Measurements from ENCODE around the gene LRP8. TPM values are rescaled to one million over a fixed set of nuclear protein-coding genes. Genes with fewer than 3 reads are reported as not detected.

LRP8 gene
- total and polyA plus RNA-seq, 5 donors from 2014 or later: 1.0 to 23.7 (median 2.5) TPM

DNA sequence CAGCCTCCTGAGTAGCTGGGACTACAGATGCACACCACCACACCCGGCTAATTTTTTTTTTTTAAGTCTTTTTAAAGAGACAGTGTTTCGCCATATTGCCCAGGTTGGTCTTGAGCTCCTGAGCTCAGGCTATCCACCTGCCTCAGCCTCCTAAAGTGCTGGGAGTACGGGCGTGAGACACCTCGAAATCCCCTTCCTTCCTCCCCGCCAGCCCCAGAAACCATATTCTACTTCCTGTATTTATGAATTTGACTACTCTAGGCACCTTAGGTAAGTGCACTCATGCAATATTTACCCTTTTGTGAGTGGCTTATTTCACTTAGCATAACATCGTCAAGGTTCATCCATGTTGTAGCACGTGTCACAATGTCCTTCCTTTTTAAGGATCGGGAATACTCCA is 6.9 kb upstream of the LRP8 start:
- peak overlapping the region in 2 of 3 donors; percentile 43 to 80 for H3K27ac Mint-ChIP-seq
- peaks cover 6% of the 10 kb centered on the region for H3K4me1 ChIP-seq (ENCODE audit: control insufficient read depth, insufficient read depth, low read length, poor library complexity, severe bottlenecking)
- no peak overlapping the region for H3K27ac ChIP-seq (ENCODE audit: insufficient read depth, low read length, poor library complexity, severe bottlenecking)
- H3K9me3 Mint-ChIP-seq: no peaks in the 10 kb centered on the region
- H3K4me1 Mint-ChIP-seq: peaks cover 5 to 18% (median 12%) of the 10 kb centered on the region in 4 donors
- no peaks in the 10 kb centered on the region for H3K36me3 Mint-ChIP-seq
- H3K4me3 Mint-ChIP-seq: peak overlapping the region in 3 of 4 donors; percentile 38 to 72 (median 44)
- H3K27me3 Mint-ChIP-seq: no peaks in the 10 kb centered on the region
- DNase-seq: peak in 1 of 3 donors; percentile 38
- no peaks in the 10 kb centered on the region for H3K27me3 ChIP-seq (ENCODE audit: control insufficient read depth, insufficient read depth, low read length)
- no peaks in the 10 kb centered on the region for H3K36me3 ChIP-seq (ENCODE audit: control insufficient read depth, insufficient read depth, low read length)
- peak in 1 of 2 donors; percentile 37 for ATAC-seq (ENCODE audit: low read depth in 2 of 2)
- no peaks in the 10 kb centered on the region for H3K9me3 ChIP-seq (ENCODE audit: control insufficient read depth in 2 of 2, low read length in 2 of 2)
- no peak overlapping the region for H3K4me3 ChIP-seq (ENCODE audit: low read depth, low read length)

DNA sequence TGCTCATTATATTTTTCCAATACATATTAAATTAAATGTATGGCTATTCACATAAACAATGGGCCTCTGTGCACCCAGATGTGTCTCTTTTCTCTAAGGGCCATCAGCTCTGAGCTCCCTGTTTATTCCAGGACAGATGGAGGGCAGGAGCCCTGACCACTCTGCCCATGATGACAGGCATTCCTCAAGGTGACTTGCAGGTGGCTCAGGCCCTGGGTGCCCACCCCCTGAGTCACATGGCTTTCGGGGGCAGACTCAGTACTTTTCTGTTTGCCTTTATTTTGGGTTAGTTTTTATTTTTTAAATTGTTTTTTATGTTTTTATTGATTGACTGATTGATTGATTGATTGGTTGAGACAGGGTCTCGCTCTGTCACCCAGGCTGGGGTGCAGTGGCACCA is 6.4 kb upstream of the LRP8 start:
- no peak for DNase-seq
- peak overlapping the region in 1 of 4 donors; percentile 72 for H3K4me3 Mint-ChIP-seq
- peaks cover 6% of the 10 kb centered on the region for H3K4me1 ChIP-seq (ENCODE audit: control insufficient read depth, insufficient read depth, low read length, poor library complexity, severe bottlenecking)

DNA sequence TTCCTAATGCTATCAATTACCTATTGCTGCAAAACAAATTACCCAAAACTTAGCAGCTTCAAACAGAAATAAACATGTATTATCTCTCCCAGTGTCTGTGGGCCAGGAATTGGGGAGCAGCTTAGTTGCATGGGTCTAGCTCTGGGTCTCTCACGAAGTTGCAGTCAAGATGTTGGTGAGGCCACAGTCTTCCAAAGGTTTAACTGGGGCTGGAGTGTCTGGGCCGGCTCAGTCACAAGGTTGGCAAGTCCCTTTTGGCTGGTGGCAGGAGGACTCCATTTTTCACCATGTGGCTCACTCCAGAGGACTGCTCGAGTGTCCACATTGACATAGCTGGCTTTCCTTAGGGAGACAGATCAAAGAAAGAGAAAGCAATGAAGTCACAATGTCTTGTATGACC is 5.0 kb upstream of the LRP8 start:
- Mint-ChIP-seq H3K27me3 (no peaks in the 10 kb centered on the region), H3K9me3 (no peaks in the 10 kb centered on the region), H3K4me1 (peaks cover 5 to 23% (median 14%) of the 10 kb centered on the region in 4 donors), H3K4me3 (peak overlapping the region in 1 of 4 donors; percentile 37), H3K36me3 (no peaks in the 10 kb centered on the region), H3K27ac (peak overlapping the region in 1 of 3 donors; percentile 5)
- H3K27me3 ChIP-seq (ENCODE audit: control insufficient read depth, insufficient read depth, low read length): no peaks in the 10 kb centered on the region
- no peaks in the 10 kb centered on the region for H3K9me3 ChIP-seq (ENCODE audit: control insufficient read depth in 2 of 2, low read length in 2 of 2)
- ATAC-seq (ENCODE audit: low read depth in 2 of 2) (no peak), DNase-seq (no peak)
- no peaks in the 10 kb centered on the region for H3K36me3 ChIP-seq (ENCODE audit: control insufficient read depth, insufficient read depth, low read length)
- H3K4me1 ChIP-seq (ENCODE audit: control insufficient read depth, insufficient read depth, low read length, poor library complexity, severe bottlenecking): peaks cover 11% of the 10 kb centered on the region
- no peak overlapping the region for H3K4me3 ChIP-seq (ENCODE audit: low read depth, low read length)
- no peak overlapping the region for H3K27ac ChIP-seq (ENCODE audit: insufficient read depth, low read length, poor library complexity, severe bottlenecking)

More for the DNA sequence above, 6.4 kb upstream of the LRP8 start:
- H3K27me3 Mint-ChIP-seq: no peaks in the 10 kb centered on the region
- H3K4me1 Mint-ChIP-seq: peaks cover 5 to 18% (median 12%) of the 10 kb centered on the region in 4 donors
- Histone ChIP-seq H3K4me3 (ENCODE audit: low read depth, low read length) (no peak overlapping the region), H3K9me3 (ENCODE audit: control insufficient read depth in 2 of 2, low read length in 2 of 2) (no peaks in the 10 kb centered on the region), H3K36me3 (ENCODE audit: control insufficient read depth, insufficient read depth, low read length) (no peaks in the 10 kb centered on the region), H3K27me3 (ENCODE audit: control insufficient read depth, insufficient read depth, low read length) (no peaks in the 10 kb centered on the region), H3K27ac (ENCODE audit: insufficient read depth, low read length, poor library complexity, severe bottlenecking) (no peak overlapping the region)
- H3K36me3 Mint-ChIP-seq: no peaks in the 10 kb centered on the region
- H3K27ac Mint-ChIP-seq: peak overlapping the region in 1 of 3 donors; percentile 43
- H3K9me3 Mint-ChIP-seq: no peaks in the 10 kb centered on the region
- ATAC-seq (ENCODE audit: low read depth in 2 of 2): no peak

DNA sequence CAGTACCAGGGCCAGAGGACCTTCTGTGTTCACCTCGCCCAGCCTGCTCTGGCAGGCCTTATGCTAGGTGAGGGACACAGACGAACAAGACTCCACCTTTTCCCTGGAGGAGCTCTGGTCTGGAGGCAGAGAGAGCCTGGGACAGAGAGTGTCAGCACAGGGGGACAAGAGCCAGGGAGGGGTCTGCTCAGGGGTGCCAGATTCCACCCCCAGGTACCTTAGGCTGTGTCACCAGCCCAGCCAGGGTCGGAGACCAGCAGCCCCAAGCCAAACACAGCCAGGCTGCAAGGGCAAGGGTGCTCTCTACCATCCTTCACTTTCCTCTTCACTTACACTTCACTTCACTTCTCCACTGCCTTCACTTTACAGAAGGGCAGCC is 4.3 kb upstream of the LRP8 start:
- no peaks in the 10 kb centered on the region for H3K36me3 Mint-ChIP-seq
- H3K4me1 Mint-ChIP-seq: peaks cover 5 to 23% (median 14%) of the 10 kb centered on the region in 4 donors
- H3K4me3 Mint-ChIP-seq: peak overlapping the region in 1 of 4 donors; percentile 75
- H3K9me3 ChIP-seq (ENCODE audit: control insufficient read depth in 2 of 2, low read length in 2 of 2): no peaks in the 10 kb centered on the region
- ATAC-seq (ENCODE audit: low read depth in 2 of 2) (no peak), DNase-seq (no peak)
- H3K27me3 Mint-ChIP-seq: no peaks in the 10 kb centered on the region
- no peaks in the 10 kb centered on the region for H3K9me3 Mint-ChIP-seq
- H3K27ac Mint-ChIP-seq: peak overlapping the region in 1 of 3 donors; percentile 9
- peaks cover 12% of the 10 kb centered on the region for H3K4me1 ChIP-seq (ENCODE audit: control insufficient read depth, insufficient read depth, low read length, poor library complexity, severe bottlenecking)
- no peak overlapping the region for H3K4me3 ChIP-seq (ENCODE audit: low read depth, low read length)
- no peaks in the 10 kb centered on the region for H3K27me3 ChIP-seq (ENCODE audit: control insufficient read depth, insufficient read depth, low read length)
- no peak overlapping the region for H3K27ac ChIP-seq (ENCODE audit: insufficient read depth, low read length, poor library complexity, severe bottlenecking)
- no peaks in the 10 kb centered on the region for H3K36me3 ChIP-seq (ENCODE audit: control insufficient read depth, insufficient read depth, low read length)

DNA sequence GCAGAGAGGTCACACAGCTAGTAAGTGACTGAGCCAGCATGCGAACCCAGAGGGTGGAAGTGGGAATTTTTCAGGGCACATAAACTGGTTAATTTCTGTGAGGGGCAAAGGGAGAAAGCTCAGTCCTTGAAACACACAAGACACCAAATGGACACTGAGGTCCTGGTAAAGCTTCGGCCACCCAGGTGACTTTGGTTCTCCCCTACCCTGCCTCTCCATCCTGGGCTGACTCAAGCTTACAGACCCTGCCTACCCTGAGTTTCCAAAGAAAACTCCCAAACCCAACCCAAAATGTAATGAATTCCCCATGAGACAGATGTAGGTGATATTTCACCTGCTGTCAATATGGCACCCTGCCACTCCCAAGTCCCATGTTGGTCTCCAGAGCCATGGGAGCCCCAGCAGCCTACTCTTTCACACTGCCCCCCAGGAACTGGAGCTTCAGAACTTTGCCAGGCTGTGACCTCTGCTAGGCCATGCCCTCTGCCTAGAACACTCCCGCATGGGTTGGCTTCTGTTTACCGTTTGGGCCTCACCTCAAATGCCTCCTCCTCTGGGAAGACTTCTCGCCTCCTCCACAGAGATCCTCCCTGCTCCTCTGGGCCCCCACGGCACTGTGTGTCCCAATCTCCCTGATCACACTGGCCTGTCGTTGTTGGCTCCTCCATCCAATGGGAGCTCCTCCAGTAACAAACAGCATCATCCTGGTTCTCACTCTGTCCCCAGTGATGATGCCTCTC is 3.7 kb upstream of the LRP8 start:
- H3K4me1 Mint-ChIP-seq: peaks cover 5 to 23% (median 14%) of the 10 kb centered on the region in 4 donors
- Histone ChIP-seq H3K27ac (ENCODE audit: insufficient read depth, low read length, poor library complexity, severe bottlenecking) (no peak overlapping the region), H3K9me3 (ENCODE audit: control insufficient read depth in 2 of 2, low read length in 2 of 2) (no peaks in the 10 kb centered on the region), H3K36me3 (ENCODE audit: control insufficient read depth, insufficient read depth, low read length) (no peaks in the 10 kb centered on the region), H3K27me3 (ENCODE audit: control insufficient read depth, insufficient read depth, low read length) (no peaks in the 10 kb centered on the region), H3K4me3 (ENCODE audit: low read depth, low read length) (no peak overlapping the region), H3K4me1 (ENCODE audit: control insufficient read depth, insufficient read depth, low read length, poor library complexity, severe bottlenecking) (peaks cover 18% of the 10 kb centered on the region)
- DNase-seq (no peak), ATAC-seq (ENCODE audit: low read depth in 2 of 2) (no peak)
- H3K36me3 Mint-ChIP-seq: no peaks in the 10 kb centered on the region
- peak overlapping the region in 2 of 4 donors; percentile 21 to 75 for H3K4me3 Mint-ChIP-seq
- H3K27ac Mint-ChIP-seq: peak overlapping the region in 2 of 3 donors; percentile 14 to 75
- H3K27me3 Mint-ChIP-seq: no peaks in the 10 kb centered on the region
- no peaks in the 10 kb centered on the region for H3K9me3 Mint-ChIP-seq

DNA sequence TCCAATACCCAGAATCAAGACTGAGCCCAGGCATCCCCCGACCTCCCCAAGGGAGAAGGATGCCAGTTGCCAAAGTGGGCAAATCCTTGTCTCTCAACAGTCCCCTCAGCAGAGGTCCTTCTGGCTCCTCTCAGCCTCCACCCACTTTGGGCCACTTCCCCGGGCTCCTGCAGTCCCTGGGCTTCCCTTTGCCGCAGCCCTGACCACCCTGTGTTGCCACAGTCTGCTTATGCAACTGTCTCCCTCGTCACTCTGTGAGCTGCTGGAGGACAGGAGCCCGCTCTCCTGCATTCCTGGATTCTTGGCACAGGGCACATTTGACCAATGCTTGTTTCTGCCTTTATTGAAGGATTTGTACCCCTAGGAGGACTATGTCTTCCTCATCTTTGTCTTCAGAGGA is 2.9 kb upstream of the LRP8 start:
- ATAC-seq (ENCODE audit: low read depth in 2 of 2) (no peak), DNase-seq (no peak)
- Histone ChIP-seq H3K36me3 (ENCODE audit: control insufficient read depth, insufficient read depth, low read length) (no peaks in the 10 kb centered on the region), H3K4me1 (ENCODE audit: control insufficient read depth, insufficient read depth, low read length, poor library complexity, severe bottlenecking) (peaks cover 26% of the 10 kb centered on the region), H3K9me3 (ENCODE audit: control insufficient read depth in 2 of 2, low read length in 2 of 2) (no peaks in the 10 kb centered on the region), H3K27me3 (ENCODE audit: control insufficient read depth, insufficient read depth, low read length) (no peaks in the 10 kb centered on the region), H3K27ac (ENCODE audit: insufficient read depth, low read length, poor library complexity, severe bottlenecking) (no peak overlapping the region), H3K4me3 (ENCODE audit: low read depth, low read length) (no peak overlapping the region)
- Mint-ChIP-seq H3K4me3 (peak overlapping the region in 3 of 4 donors; percentile 62 to 75 (median 66)), H3K36me3 (no peaks in the 10 kb centered on the region), H3K4me1 (peaks cover 8 to 26% (median 17%) of the 10 kb centered on the region in 4 donors), H3K27ac (no peak overlapping the region), H3K9me3 (no peaks in the 10 kb centered on the region), H3K27me3 (no peaks in the 10 kb centered on the region)

DNA sequence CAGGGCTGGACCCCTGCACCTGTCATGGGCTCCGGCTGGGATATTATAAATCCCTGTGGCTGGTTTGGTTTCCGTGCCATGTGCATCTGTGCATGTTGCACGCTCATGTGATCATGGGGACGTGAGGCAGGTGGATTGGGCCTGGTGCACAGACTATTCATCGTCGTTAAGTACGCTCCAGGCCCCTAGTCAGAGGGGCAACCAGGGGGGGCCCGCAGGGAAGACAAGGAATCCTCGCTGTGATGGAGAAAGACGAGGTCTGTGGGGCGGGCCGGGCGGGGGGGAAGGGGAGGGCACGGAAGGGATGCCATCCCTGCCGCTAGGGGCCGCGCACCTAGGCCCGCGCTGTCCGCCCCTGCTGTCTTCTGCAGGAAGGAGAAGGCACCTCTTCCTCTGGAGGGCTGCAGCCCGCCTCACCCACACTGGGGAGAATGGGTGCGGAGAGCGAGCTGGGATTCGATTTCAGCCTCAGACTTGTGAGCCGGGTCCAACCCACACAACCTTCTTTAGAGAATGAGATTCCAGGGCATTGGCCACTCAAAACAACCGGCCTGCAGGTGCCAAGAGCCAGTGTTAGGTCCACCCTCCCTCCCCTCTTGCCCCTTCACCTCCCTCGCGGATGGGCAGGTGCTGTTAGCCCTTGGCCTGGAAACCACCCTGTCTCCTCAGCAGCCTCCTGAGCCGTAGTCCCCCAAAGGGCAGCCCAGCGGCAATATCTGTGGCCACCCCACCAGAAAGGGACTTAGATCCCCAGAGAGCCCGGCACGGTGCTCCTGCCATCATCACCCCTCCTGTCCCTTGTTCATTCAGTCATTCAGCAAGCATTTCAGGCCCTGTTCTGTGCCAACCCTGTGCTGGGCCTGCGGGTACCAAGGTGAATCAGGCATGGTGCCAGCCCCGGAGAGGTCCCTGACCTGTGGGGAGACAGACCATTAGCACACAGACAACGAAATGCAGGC is 950 bp upstream of the LRP8 start:
- no peak for ATAC-seq (ENCODE audit: low read depth in 2 of 2)
- Histone ChIP-seq H3K27me3 (ENCODE audit: control insufficient read depth, insufficient read depth, low read length) (no peaks in the 10 kb centered on the region), H3K36me3 (ENCODE audit: control insufficient read depth, insufficient read depth, low read length) (no peaks in the 10 kb centered on the region), H3K9me3 (ENCODE audit: control insufficient read depth in 2 of 2, low read length in 2 of 2) (no peaks in the 10 kb centered on the region), H3K4me3 (ENCODE audit: low read depth, low read length) (no peak overlapping the region), H3K27ac (ENCODE audit: insufficient read depth, low read length, poor library complexity, severe bottlenecking) (peak overlapping the region; percentile 61), H3K4me1 (ENCODE audit: control insufficient read depth, insufficient read depth, low read length, poor library complexity, severe bottlenecking) (peaks cover 26% of the 10 kb centered on the region)
- H3K36me3 Mint-ChIP-seq: peaks cover 5% of the 10 kb centered on the region
- H3K27ac Mint-ChIP-seq: peak overlapping the region; percentile 56 to 89 (median 71)
- H3K9me3 Mint-ChIP-seq: no peaks in the 10 kb centered on the region
- H3K4me3 Mint-ChIP-seq: peak overlapping the region; percentile 85 to 99 (median 92)
- no peaks in the 10 kb centered on the region for H3K27me3 Mint-ChIP-seq
- H3K4me1 Mint-ChIP-seq: peaks cover 10 to 32% (median 20%) of the 10 kb centered on the region in 4 donors
- DNase-seq: peak in 2 of 3 donors; percentile 9 to 47

All from CD4-positive, CD25-positive, alpha-beta regulatory T cell (primary cell).